Mucosa of descending colon (tissue), 3 donors: Measurements from ENCODE around the gene KRT27. TPM values are rescaled to one million over a fixed set of nuclear protein-coding genes. Genes with fewer than 3 reads are reported as not detected.

Experiments used
- ATAC-seq: fragments of 200-7000 bp; cut with Tn5 transposase; one replicate; pipeline ENCODE4 v1.9.1; 2020; ENCODE audit warnings: mild to moderate bottlenecking, moderate library complexity
- DNase-seq, 3 donors: peaks; one replicate each; pipeline ENCODE4 v3.0.0-alpha.2; 2020
- H3K36me3 ChIP-seq: fragments of 200-600 bp; one replicate; pipeline ENCODE4 v1.8.0; 2021; ENCODE audit warnings: low read depth, mild to moderate bottlenecking
- H3K4me1 ChIP-seq: fragments of 200-600 bp; one replicate; pipeline ENCODE4 v1.8.0; 2021; ENCODE audit warnings: low read depth, mild to moderate bottlenecking
- H3K4me3 ChIP-seq: fragments of 200-600 bp; one replicate; pipeline ENCODE4 v1.8.0; 2021; ENCODE audit warnings: mild to moderate bottlenecking
- H3K9me3 ChIP-seq: fragments of 200-600 bp; one replicate; pipeline ENCODE4 v1.8.0; 2021; ENCODE audit warnings: mild to moderate bottlenecking
- intact Hi-C, 2 donors: fragments of 100-400 bp; cut with DNase I in 1 of 2; cut with micrococcal nuclease in 1 of 2; formaldehyde crosslinking; loops; one replicate each; pipeline versions ENCODE4 v1.11.0 to v1.11.1; 2022; cut with DNase I, micrococcal nuclease
- total RNA-seq, 3 donors: library from RNA; stranded (reverse); fragmentation: NEBNext Ultra II Directional in 2 of 3; extraction: Animal tissue kit (Norgen Biotek cat#: 25700) in 2 of 3; gene quantifications; one replicate each; pipeline versions ENCODE4 v1.2.1 to v1.2.4, GENCODE V29; 2021 to 2023
- TF ChIP-seq, protein P1 (sequence below): fragments of 200-600 bp; IDR thresholded peaks from one replicate; pipeline ENCODE4 v1.8.0; 2022; ENCODE audit warnings: antibody characterized with exemption, mild to moderate bottlenecking
- donor health status: DM: no; HTN: no; CAD: no; lungs with moderate emphysema.
- donor health status: DM: no; HTN: no; CAD: no.
- donor health status: DM: no; HTN: yes; CAD: no.

The KRT27 gene
- total RNA-seq, 3 donors from 2014 or later = not detected

DNA sequence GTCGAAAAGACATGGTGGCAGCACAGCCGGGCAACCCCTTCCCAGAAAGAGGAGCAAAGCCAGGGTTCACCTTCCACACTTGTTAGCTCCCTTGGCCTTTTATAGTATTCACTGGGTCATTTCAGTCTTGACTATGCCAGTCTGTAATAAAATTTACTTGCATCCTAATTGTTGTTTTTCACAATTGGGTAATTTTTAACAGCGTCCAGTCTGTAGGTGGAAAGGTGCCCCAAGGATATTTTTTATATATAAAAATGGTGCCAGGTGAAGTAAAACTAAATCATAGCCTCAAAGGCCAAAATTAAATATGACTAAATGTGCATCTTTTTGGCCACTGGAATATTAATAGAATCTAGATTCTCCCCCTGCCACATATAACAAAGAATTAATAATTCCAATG is 10.2 kb downstream of the KRT27 start, which contains the start of gene KRT26:
KRT26 (minus strand) TSS at position 101 of the 400 bp plus-strand sequence; CDS start at position 13, 88 bp downstream.
- no peak for DNase-seq
- no peaks in the 10 kb centered on the region for H3K36me3 ChIP-seq
- intact Hi-C loops = no loop called here
- H3K4me1 ChIP-seq = no peaks in the 10 kb centered on the region
- no peak within 1 kb of the TSS for H3K4me3 ChIP-seq
- no peaks in the 10 kb centered on the region for H3K9me3 ChIP-seq
- no peak for ATAC-seq
- TF ChIP-seq, protein P1, sequence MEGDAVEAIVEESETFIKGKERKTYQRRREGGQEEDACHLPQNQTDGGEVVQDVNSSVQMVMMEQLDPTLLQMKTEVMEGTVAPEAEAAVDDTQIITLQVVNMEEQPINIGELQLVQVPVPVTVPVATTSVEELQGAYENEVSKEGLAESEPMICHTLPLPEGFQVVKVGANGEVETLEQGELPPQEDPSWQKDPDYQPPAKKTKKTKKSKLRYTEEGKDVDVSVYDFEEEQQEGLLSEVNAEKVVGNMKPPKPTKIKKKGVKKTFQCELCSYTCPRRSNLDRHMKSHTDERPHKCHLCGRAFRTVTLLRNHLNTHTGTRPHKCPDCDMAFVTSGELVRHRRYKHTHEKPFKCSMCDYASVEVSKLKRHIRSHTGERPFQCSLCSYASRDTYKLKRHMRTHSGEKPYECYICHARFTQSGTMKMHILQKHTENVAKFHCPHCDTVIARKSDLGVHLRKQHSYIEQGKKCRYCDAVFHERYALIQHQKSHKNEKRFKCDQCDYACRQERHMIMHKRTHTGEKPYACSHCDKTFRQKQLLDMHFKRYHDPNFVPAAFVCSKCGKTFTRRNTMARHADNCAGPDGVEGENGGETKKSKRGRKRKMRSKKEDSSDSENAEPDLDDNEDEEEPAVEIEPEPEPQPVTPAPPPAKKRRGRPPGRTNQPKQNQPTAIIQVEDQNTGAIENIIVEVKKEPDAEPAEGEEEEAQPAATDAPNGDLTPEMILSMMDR = no peak

DNA sequence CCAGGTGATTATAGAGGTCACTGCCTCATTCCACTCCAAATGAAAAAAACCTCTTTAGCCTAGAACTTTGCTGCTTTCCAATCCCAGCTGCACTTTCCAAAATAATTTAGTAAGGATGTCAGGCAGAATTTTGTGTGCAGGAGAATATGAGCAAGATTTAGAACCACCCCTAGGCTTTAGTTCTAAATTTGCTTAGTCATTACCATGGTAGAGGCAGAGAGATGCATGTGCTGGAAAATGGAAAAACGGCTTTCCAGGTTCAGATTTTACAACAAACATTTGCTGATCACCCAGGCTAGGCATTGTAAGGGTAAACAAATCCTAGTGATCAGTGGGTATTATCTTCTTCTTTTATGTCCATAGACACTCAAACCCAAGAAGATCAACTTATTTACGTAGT is 16.7 kb downstream of the KRT27 start:
- Histone ChIP-seq H3K4me1 (no peaks in the 10 kb centered on the region), H3K9me3 (peaks cover 12% of the 10 kb centered on the region), H3K4me3 (no peak overlapping the region), H3K36me3 (no peaks in the 10 kb centered on the region)
- no peak for DNase-seq
- intact Hi-C loops = no loop called here
- ATAC-seq = no peak
- TF ChIP-seq, protein P1 = no peak

DNA sequence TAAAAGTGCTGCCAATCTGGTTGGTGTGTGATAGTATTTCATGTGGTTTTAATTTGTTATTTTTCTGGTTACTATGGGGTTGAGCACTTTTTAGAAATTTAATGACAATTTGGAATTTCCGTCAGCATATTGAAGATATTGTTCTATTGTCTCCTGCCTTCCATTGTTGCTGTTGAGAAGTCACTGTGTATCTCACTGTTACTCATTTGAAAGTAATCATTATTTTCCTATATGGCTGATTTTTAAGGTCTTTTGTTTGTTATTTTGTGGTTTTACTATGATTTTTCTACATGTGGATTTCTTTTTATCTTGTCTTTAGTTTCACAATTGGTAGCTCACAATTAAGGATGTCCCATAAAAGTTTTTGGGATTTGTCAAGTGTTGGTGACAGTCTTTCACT is 18.6 kb downstream of the KRT27 start:
- ATAC-seq (no peak), DNase-seq (no peak)
- H3K4me1 ChIP-seq = no peaks in the 10 kb centered on the region
- H3K9me3 ChIP-seq = peaks cover 23% of the 10 kb centered on the region
- intact Hi-C loops = no loop called here
- H3K36me3 ChIP-seq = no peaks in the 10 kb centered on the region
- H3K4me3 ChIP-seq = no peak overlapping the region
- TF ChIP-seq, protein P1 = no peak

DNA sequence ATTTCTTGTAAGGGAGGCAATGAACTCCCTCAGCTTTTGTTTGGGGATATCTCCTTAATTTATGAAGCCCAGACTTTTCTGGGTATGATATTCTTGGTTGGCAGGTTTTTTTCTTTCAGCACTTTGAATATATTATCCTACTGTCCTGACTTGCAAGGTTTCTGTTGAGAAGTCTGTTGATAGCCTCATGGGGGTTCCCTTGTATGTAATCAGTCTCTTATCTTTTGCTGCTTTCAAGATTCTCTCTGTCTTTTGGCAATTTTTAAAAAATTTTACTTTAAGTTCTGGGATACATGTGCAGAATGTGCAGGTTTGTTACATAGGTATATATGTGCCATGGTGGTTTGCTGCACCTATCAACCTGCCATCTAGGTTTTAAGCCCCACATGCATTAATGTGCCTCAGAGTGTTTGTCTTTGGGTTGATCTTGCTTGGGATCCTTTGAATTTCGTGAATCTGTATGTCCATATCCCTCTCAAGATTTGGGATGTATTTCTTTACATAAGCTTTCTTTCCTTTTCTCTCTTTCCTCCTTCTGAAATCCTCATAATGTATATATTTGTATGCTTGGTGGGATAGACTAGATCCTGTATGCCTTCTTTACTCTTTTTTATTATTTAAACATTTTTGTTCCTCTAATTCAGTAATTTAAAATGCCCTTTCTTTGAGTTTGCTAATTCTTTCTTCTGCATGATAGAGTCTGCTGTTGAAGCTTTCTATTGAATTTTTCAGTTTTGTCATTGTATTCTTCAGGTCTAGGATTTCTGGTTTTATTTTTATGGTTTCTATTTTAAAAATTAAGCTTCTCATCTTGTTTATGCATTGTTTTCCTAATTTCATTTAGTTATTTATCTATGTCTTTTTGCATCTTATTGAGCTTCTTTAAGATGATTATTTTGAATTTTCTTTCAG is 22.0 kb downstream of the KRT27 start:
- intact Hi-C loops = no loop called here
- no peak overlapping the region for H3K4me3 ChIP-seq
- ATAC-seq (no peak), DNase-seq (no peak)
- no peaks in the 10 kb centered on the region for H3K36me3 ChIP-seq
- TF ChIP-seq, protein P1 = no peak
- no peaks in the 10 kb centered on the region for H3K4me1 ChIP-seq
- H3K9me3 ChIP-seq = peaks cover 23% of the 10 kb centered on the region

DNA sequence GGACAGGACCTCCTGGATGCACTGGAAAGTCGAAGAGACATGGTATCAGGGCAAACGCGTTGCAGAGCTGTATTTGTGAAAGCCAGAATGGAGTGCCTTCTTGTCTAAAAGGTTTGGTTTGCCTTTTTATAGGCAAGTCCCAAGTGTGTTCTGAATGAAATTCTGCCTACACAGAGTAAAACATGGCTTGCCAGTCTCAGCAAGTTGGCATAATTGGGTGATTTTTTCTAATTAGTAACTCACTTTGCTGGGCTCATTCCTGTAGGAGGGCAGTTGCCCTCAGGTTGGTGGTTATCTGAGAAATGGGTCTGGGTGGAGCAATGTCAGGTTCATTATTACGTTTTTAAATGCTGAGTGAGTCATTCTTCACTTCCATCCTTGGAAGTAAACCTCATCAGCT is 27.1 kb downstream of the KRT27 start, which contains the start of gene KRT25:
KRT25 (minus strand) TSS at position 101 of the 400 bp plus-strand sequence; CDS start at position 41, 60 bp downstream.
- TF ChIP-seq, protein P1 = no peak
- no peaks in the 10 kb centered on the region for H3K4me1 ChIP-seq
- no peak within 1 kb of the TSS for H3K4me3 ChIP-seq
- H3K9me3 ChIP-seq = peaks cover 6% of the 10 kb centered on the region
- intact Hi-C loops = no loop called here
- no peaks in the 10 kb centered on the region for H3K36me3 ChIP-seq
- ATAC-seq (no peak), DNase-seq (no peak)
